Measurements from ENCODE around the gene HCK. TPM values are rescaled to one million over a fixed set of nuclear protein-coding genes. Genes with fewer than 3 reads are reported as not detected.

Gene HCK
- polyA plus RNA-seq, 6 donors from 2014 or later, result 26.7 to 71.4 (median 56.5) TPM

GRCh38 chr20:32034581-32035425, 17.2 kb upstream of the HCK start:
- Mint-ChIP-seq H3K27ac (peak overlapping the region in 1 of 6 donors; percentile 76), H3K36me3 (no peaks in the 10 kb centered on the region), H3K4me1 (peaks cover 17 to 36% (median 24%) of the 10 kb centered on the region in 3 donors), H3K27me3 (peaks cover 14 to 31% (median 31%) of the 10 kb centered on the region in 3 donors), H3K4me3 (peak overlapping the region in 1 of 8 donors; percentile 35), H3K9me3 (peaks cover 0 to 4% (median 0%) of the 10 kb centered on the region in 7 donors)
- ATAC-seq (ENCODE audit: low read depth in 2 of 2), result peak; percentile 22 to 32
- no peak for DNase-seq

DNA sequence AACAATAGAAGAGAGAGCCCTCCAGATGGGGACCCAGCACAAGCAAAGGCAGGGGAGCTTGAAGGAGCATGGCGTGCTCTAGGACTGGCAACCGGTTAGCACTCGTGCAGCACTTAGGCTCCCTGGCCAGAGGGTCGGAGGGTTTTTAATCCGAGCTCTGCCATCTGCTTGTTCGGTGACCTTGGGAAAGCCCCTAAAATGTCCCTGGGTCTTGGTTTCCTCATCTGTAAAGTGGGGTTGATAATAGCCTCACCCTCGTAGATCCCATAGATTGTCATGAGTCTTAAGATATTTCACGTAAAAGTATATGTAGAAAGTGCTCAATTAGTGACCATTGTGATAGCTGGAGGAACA, 16.6 kb upstream of the HCK start:
- Mint-ChIP-seq H3K27me3 (peaks cover 9 to 31% (median 27%) of the 10 kb centered on the region in 3 donors), H3K4me1 (peaks cover 20 to 42% (median 29%) of the 10 kb centered on the region in 3 donors), H3K4me3 (no peak overlapping the region), H3K27ac (no peak overlapping the region), H3K36me3 (no peaks in the 10 kb centered on the region), H3K9me3 (peaks cover 0 to 4% (median 0%) of the 10 kb centered on the region in 7 donors)
- ATAC-seq (ENCODE audit: low read depth in 2 of 2) (no peak), DNase-seq (no peak)

DNA sequence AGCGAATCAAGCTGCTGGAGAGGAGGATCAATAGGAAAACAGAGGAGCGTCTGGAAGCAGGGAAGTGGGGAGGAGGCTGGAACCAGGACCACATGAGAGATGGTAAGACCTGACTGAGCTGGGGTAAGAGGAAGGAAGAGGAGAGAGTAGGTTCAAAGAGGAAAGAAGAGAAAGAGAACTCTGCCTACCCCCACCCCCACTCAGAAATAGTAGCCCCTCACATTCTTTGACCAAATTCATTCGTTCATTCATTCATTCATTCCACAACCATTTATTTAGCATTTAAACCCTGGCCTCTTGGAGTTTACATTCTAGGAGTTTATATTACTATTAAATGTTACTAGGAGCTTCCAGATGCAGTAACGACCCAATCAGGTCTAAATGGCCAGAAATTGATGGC, 15.8 kb upstream of the HCK start:
- H3K4me1 Mint-ChIP-seq, result peaks cover 28 to 50% (median 37%) of the 10 kb centered on the region in 3 donors
- DNase-seq, result no peak

GRCh38 chr20:32036716-32037485, 15.1 kb upstream of the HCK start:
- peaks cover 0 to 4% (median 0%) of the 10 kb centered on the region in 7 donors for H3K9me3 Mint-ChIP-seq
- DNase-seq (no peak), ATAC-seq (ENCODE audit: low read depth in 2 of 2) (no peak)
- no peaks in the 10 kb centered on the region for H3K36me3 Mint-ChIP-seq
- H3K27me3 Mint-ChIP-seq, result peaks cover 9 to 25% (median 22%) of the 10 kb centered on the region in 3 donors
- H3K4me1 Mint-ChIP-seq, result peaks cover 32 to 56% (median 42%) of the 10 kb centered on the region in 3 donors
- H3K4me3 Mint-ChIP-seq, result peak overlapping the region in 2 of 8 donors; percentile 21 to 37
- peak overlapping the region in 1 of 6 donors; percentile 50 for H3K27ac Mint-ChIP-seq

More for the DNA sequence above, 15.8 kb upstream of the HCK start:
- Mint-ChIP-seq H3K27me3 (peaks cover 9 to 31% (median 27%) of the 10 kb centered on the region in 3 donors), H3K4me3 (peak overlapping the region in 1 of 8 donors; percentile 37), H3K9me3 (peaks cover 0 to 4% (median 0%) of the 10 kb centered on the region in 7 donors), H3K27ac (peak overlapping the region in 1 of 6 donors; percentile 50), H3K36me3 (no peaks in the 10 kb centered on the region)
- no peak for ATAC-seq (ENCODE audit: low read depth in 2 of 2)

GRCh38 chr20:32037929-32038328, 14.1 kb upstream of the HCK start:
- peaks cover 9 to 20% (median 17%) of the 10 kb centered on the region in 3 donors for H3K27me3 Mint-ChIP-seq
- no peak overlapping the region for H3K4me3 Mint-ChIP-seq
- H3K4me1 Mint-ChIP-seq, result peaks cover 36 to 67% (median 48%) of the 10 kb centered on the region in 3 donors
- no peak for ATAC-seq (ENCODE audit: low read depth in 2 of 2)
- no peaks in the 10 kb centered on the region for H3K36me3 Mint-ChIP-seq
- peak overlapping the region in 1 of 6 donors; percentile 39 for H3K27ac Mint-ChIP-seq
- no peak for DNase-seq
- peaks cover 0 to 4% (median 0%) of the 10 kb centered on the region in 7 donors for H3K9me3 Mint-ChIP-seq

- ATAC-seq (ENCODE audit: low read depth in 2 of 2) (peak; percentile 90 to 94), DNase-seq (peak; percentile 93)
- H3K4me3 Mint-ChIP-seq, result peak overlapping the region; percentile 57 to 87 (median 79)
- peak overlapping the region; percentile 53 to 96 (median 84) for H3K27ac Mint-ChIP-seq
- H3K9me3 Mint-ChIP-seq, result peaks cover 0 to 4% (median 0%) of the 10 kb centered on the region in 7 donors
- H3K4me1 Mint-ChIP-seq, result peaks cover 31 to 63% (median 46%) of the 10 kb centered on the region in 3 donors
- peaks cover 1 to 4% (median 4%) of the 10 kb centered on the region in 3 donors for H3K27me3 Mint-ChIP-seq
- no peaks in the 10 kb centered on the region for H3K36me3 Mint-ChIP-seq
These were observed 11.7 kb upstream of the HCK start for GRCh38 chr20:32040142-32040953.

GRCh38 chr20:32045999-32046398, 6.0 kb upstream of the HCK start:
- Mint-ChIP-seq H3K9me3 (peaks cover 0 to 2% (median 0%) of the 10 kb centered on the region in 7 donors), H3K27me3 (no peaks in the 10 kb centered on the region), H3K36me3 (no peaks in the 10 kb centered on the region), H3K27ac (peak overlapping the region in 1 of 6 donors; percentile 76), H3K4me1 (peaks cover 14 to 29% (median 23%) of the 10 kb centered on the region in 3 donors), H3K4me3 (no peak overlapping the region)
- no peak for ATAC-seq (ENCODE audit: low read depth in 2 of 2)
- DNase-seq, result no peak

- H3K36me3 Mint-ChIP-seq, result no peaks in the 10 kb centered on the region
- peaks cover 21 to 32% (median 26%) of the 10 kb centered on the region in 3 donors for H3K4me1 Mint-ChIP-seq
- peak overlapping the region in 6 of 8 donors; percentile 25 to 91 (median 89) for H3K4me3 Mint-ChIP-seq
- H3K27me3 Mint-ChIP-seq, result no peaks in the 10 kb centered on the region
- peaks cover 0 to 2% (median 0%) of the 10 kb centered on the region in 7 donors for H3K9me3 Mint-ChIP-seq
- no peak for DNase-seq
- peak overlapping the region in 2 of 6 donors; percentile 19 to 81 for H3K27ac Mint-ChIP-seq
- ATAC-seq (ENCODE audit: low read depth in 2 of 2), result no peak
These were observed 1.7 kb upstream of the HCK start for GRCh38 chr20:32050324-32050841.

GRCh38 chr20:32050851-32051556, 1.0 kb upstream of the HCK start:
- peak overlapping the region; percentile 83 to 96 (median 91) for H3K4me3 Mint-ChIP-seq
- no peaks in the 10 kb centered on the region for H3K9me3 Mint-ChIP-seq
- DNase-seq (peak; percentile 32), ATAC-seq (ENCODE audit: low read depth in 2 of 2) (peak; percentile 18 to 20)
- no peaks in the 10 kb centered on the region for H3K27me3 Mint-ChIP-seq
- peak overlapping the region in 5 of 6 donors; percentile 50 to 98 (median 92) for H3K27ac Mint-ChIP-seq
- H3K36me3 Mint-ChIP-seq, result no peaks in the 10 kb centered on the region
- peaks cover 21 to 33% (median 30%) of the 10 kb centered on the region in 3 donors for H3K4me1 Mint-ChIP-seq

DNA sequence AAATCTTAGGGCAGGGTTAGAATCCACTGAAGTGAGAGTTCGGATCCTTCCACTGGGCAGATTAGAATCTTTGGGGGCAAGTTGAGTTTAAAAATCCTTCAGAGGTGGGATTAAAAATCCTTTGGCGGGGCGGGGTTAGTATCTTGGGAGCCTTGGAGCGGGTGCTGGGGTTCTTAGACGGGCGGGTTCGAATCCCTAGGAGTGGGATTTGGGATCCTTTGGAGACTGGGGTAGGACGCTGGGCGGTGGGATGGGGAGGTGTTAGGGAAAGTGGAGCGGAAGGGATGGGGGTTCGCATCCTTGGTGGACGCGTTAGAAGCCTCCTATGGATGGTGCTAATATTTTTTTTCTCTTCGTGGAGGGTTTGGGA, 337 bp upstream of the HCK start:
- H3K27ac Mint-ChIP-seq, result peak overlapping the region; percentile 5 to 98 (median 93)
- H3K9me3 Mint-ChIP-seq, result no peaks in the 10 kb centered on the region
- no peaks in the 10 kb centered on the region for H3K36me3 Mint-ChIP-seq
- ATAC-seq (ENCODE audit: low read depth in 2 of 2) (no peak), DNase-seq (no peak)
- H3K4me3 Mint-ChIP-seq, result peak overlapping the region; percentile 83 to 96 (median 91)
- H3K4me1 Mint-ChIP-seq, result peaks cover 21 to 38% (median 33%) of the 10 kb centered on the region in 3 donors
- H3K27me3 Mint-ChIP-seq, result no peaks in the 10 kb centered on the region

GRCh38 chr20:32052778-32053362, 828 bp downstream of the HCK start:
- Mint-ChIP-seq H3K27ac (peak overlapping the region; percentile 76 to 95 (median 88)), H3K4me1 (peaks cover 21 to 45% (median 44%) of the 10 kb centered on the region in 3 donors), H3K36me3 (no peaks in the 10 kb centered on the region), H3K4me3 (peak overlapping the region; percentile 83 to 96 (median 91)), H3K9me3 (no peaks in the 10 kb centered on the region), H3K27me3 (no peaks in the 10 kb centered on the region)
- DNase-seq (peak; percentile 78), ATAC-seq (ENCODE audit: low read depth in 2 of 2) (peak; percentile 72 to 80)
